Left ventricle myocardium inferior (tissue), 1 donor: ENCODE results near the gene TBC1D5. TPM values are rescaled to one million over a fixed set of nuclear protein-coding genes. Genes with fewer than 3 reads are reported as not detected.

Source experiments
- DNase-seq: peaks from one replicate; pipeline ENCODE4 v3.0.0-alpha.2; 2020
- H3K27ac ChIP-seq: fragments of 200-600 bp; replicated peaks from 2 replicates; pipeline ENCODE4 v1.8.0; 2021
- H3K27me3 ChIP-seq: fragments of 200-600 bp; 2 replicates; pipeline ENCODE4 v1.8.0; 2021; ENCODE audit warnings: low read depth
- H3K36me3 ChIP-seq: fragments of 200-600 bp; 2 replicates; pipeline ENCODE4 v1.8.0; 2021
- H3K4me1 ChIP-seq: fragments of 200-600 bp; 2 replicates; pipeline ENCODE4 v1.8.0; 2021
- H3K4me3 ChIP-seq: fragments of 200-600 bp; 2 replicates; pipeline ENCODE4 v1.8.0; 2021; ENCODE audit warnings: mild to moderate bottlenecking, moderate library complexity
- H3K9me3 ChIP-seq: fragments of 200-600 bp; replicated peaks from 2 replicates; pipeline ENCODE4 v1.8.0; 2021
- intact Hi-C: fragments of 100-400 bp; cut with micrococcal nuclease; formaldehyde crosslinking; loops from one replicate; pipeline ENCODE4 v1.11.0; 2022
- total RNA-seq: library from RNA; stranded (reverse); fragmentation: NEBNext Ultra II Directional; extraction: Animal tissue kit (Norgen Biotek cat#: 25700); gene quantifications from one replicate; pipeline ENCODE4 v1.2.1, GENCODE V29; 2021
- TF ChIP-seq, protein P1 (sequence below): fragments of 200-600 bp; IDR thresholded peaks from 2 replicates; pipeline ENCODE4 v1.8.0; 2021; ENCODE audit warnings: antibody characterized with exemption, mild to moderate bottlenecking, borderline replicate concordance
- donor health status: DM: no; HTN: yes; CAD: no; lungs with severe emphysema.

TBC1D5 gene
- total RNA-seq, 1 donor from 2014 or later = 26.9 TPM

DNA sequence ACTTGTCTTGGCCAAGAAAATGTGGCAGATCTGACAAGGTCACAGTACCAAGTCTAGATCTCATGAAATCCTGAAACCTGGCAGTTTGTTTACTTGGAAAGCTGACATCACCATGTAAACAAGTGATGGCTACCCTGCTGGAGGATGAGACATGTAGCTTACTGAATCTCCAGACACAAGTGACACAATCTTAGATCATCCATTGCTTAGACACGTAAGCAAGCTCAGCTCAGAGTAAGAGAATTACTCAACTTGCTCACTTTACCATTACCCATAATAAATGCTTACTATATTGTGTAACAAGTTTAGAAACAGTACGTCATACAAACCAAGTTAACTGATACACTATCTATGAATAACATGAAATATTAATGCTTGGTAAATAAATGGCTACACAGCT is 263.8 kb downstream of the TBC1D5 start:
- intact Hi-C loops = no loop called here
- Histone ChIP-seq H3K4me1 (peaks cover 18% of the 10 kb centered on the region), H3K4me3 (no peak overlapping the region)

GRCh38 chr3:17473761-17474160 is 268.7 kb downstream of the TBC1D5 start:
- intact Hi-C loops = no loop called here
- peaks cover 24% of the 10 kb centered on the region for H3K4me1 ChIP-seq
- no peaks in the 10 kb centered on the region for H3K9me3 ChIP-seq
- H3K4me3 ChIP-seq = no peak overlapping the region
- no peak overlapping the region for H3K27ac ChIP-seq
- H3K36me3 ChIP-seq = no peaks in the 10 kb centered on the region
- no peak for DNase-seq
- TF ChIP-seq, protein P1, sequence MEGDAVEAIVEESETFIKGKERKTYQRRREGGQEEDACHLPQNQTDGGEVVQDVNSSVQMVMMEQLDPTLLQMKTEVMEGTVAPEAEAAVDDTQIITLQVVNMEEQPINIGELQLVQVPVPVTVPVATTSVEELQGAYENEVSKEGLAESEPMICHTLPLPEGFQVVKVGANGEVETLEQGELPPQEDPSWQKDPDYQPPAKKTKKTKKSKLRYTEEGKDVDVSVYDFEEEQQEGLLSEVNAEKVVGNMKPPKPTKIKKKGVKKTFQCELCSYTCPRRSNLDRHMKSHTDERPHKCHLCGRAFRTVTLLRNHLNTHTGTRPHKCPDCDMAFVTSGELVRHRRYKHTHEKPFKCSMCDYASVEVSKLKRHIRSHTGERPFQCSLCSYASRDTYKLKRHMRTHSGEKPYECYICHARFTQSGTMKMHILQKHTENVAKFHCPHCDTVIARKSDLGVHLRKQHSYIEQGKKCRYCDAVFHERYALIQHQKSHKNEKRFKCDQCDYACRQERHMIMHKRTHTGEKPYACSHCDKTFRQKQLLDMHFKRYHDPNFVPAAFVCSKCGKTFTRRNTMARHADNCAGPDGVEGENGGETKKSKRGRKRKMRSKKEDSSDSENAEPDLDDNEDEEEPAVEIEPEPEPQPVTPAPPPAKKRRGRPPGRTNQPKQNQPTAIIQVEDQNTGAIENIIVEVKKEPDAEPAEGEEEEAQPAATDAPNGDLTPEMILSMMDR = peak; percentile 41
- no peaks in the 10 kb centered on the region for H3K27me3 ChIP-seq

More for the DNA sequence above, 263.8 kb downstream of the TBC1D5 start:
- Histone ChIP-seq H3K36me3 (no peaks in the 10 kb centered on the region), H3K9me3 (no peaks in the 10 kb centered on the region), H3K27me3 (no peaks in the 10 kb centered on the region), H3K27ac (no peak overlapping the region)
- TF ChIP-seq, protein P1 = no peak
- no peak for DNase-seq

- H3K4me3 ChIP-seq = no peak overlapping the region
- no peak overlapping the region for H3K27ac ChIP-seq
- DNase-seq = no peak
- no peaks in the 10 kb centered on the region for H3K27me3 ChIP-seq
- peaks cover 13% of the 10 kb centered on the region for H3K4me1 ChIP-seq
- H3K36me3 ChIP-seq = no peaks in the 10 kb centered on the region
- no peaks in the 10 kb centered on the region for H3K9me3 ChIP-seq
- TF ChIP-seq, protein P1 = no peak
- intact Hi-C loops = no loop called here
Measured at GRCh38 chr3:17469954-17470353, 272.5 kb downstream of the TBC1D5 start.

DNA sequence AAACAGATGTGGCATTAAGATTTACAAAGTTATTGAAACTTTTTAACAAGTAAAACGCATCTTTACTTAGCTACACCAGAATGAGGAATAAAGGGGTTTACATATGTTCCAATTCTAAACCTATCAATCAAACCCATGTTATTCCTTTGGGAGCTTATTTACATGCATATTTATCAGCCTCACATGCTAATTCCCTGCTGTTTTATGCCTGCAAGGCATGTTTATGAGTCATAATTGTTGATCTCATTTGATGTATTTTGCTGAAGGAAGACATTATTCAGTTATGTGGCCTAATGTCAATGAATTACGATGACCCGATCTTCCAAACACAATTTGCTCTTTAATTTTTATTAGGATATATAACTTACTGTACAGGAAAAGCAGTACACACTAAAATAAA is 272.9 kb downstream of the TBC1D5 start:
- TF ChIP-seq, protein P1 = no peak
- H3K9me3 ChIP-seq = no peaks in the 10 kb centered on the region
- H3K4me1 ChIP-seq = peaks cover 9% of the 10 kb centered on the region
- H3K4me3 ChIP-seq = no peak overlapping the region
- H3K27ac ChIP-seq = no peak overlapping the region
- H3K36me3 ChIP-seq = no peaks in the 10 kb centered on the region
- intact Hi-C loops = no loop called here
- H3K27me3 ChIP-seq = no peaks in the 10 kb centered on the region
- no peak for DNase-seq

DNA sequence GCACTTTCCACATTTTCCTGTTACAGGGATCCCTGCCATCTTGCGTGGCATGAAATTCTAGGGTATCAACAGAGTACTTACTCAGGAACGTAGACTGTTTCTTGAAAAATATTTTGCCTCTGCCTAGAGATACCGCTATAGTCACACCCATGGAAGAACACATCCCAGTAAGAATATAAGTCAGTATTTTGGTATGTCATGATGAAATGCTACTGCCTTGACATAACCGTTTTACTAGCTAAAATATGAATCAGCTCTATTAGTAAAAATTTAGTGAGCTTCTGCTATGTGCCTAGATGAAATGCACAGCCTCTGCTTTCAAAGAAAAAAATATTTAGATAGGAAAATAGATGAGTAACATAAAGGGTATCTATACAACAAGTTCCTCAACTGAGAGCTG is 276.4 kb downstream of the TBC1D5 start:
- Histone ChIP-seq H3K4me1 (peaks cover 9% of the 10 kb centered on the region), H3K27me3 (no peaks in the 10 kb centered on the region), H3K9me3 (no peaks in the 10 kb centered on the region), H3K4me3 (no peak overlapping the region), H3K27ac (no peak overlapping the region), H3K36me3 (no peaks in the 10 kb centered on the region)
- intact Hi-C loops = no loop called here
- TF ChIP-seq, protein P1 = no peak
- no peak for DNase-seq
